Right atrium auricular region (tissue), 2 donors: ENCODE data around the gene METTL27. TPM values are rescaled to one million over a fixed set of nuclear protein-coding genes. Genes with fewer than 3 reads are reported as not detected.
"Not testable (repeated sequence)": the region's sequence is repeated elsewhere in the genome, so short reads cannot be mapped to it uniquely, and the experiment has no call there.

Experiments
- DNase-seq: peaks from one replicate; pipeline ENCODE4 v3.0.0-alpha.2; 2019; ENCODE audit warnings: low spot score
- H3K27ac ChIP-seq, 2 donors: fragments of 200-600 bp; sonication (generic); 1 replicate in 1 of 2; 2 replicates in 1 of 2; pipeline ENCODE4 v1.5.1; 2016 to 2019
- H3K27me3 ChIP-seq, 2 donors: fragments of 200-600 bp; sonication (generic); one replicate each; pipeline versions ENCODE4 v1.5.1 to v1.6.0; 2017 to 2019
- H3K36me3 ChIP-seq: fragments of 200-600 bp; sonication (generic); one replicate; pipeline ENCODE4 v1.5.1; 2016
- H3K4me1 ChIP-seq, 2 donors: fragments of 200-600 bp; sonication (generic); one replicate each; pipeline versions ENCODE4 v1.5.1 to v1.6.0; 2017 to 2019
- H3K4me3 ChIP-seq, 2 donors: fragments of 200-600 bp; sonication (generic); 1 replicate in 1 of 2; 2 replicates in 1 of 2; pipeline ENCODE4 v1.5.1; 2017 to 2019; ENCODE audit warnings: mild to moderate bottlenecking in 1 of 2, moderate library complexity in 1 of 2
- H3K9me3 ChIP-seq, 2 donors: fragments of 200-600 bp; sonication (generic); one replicate each; pipeline ENCODE4 v1.5.1; 2019
- total RNA-seq, 2 donors: library from RNA; depleted of rRNA; stranded (reverse); fragments of >200 nt; gene quantifications; one replicate each; pipeline ENCODE4 v1.1.0, GENCODE V29; 2016
- TF ChIP-seq, protein P1 (sequence below), 2 donors: fragments of 200-600 bp; sonication (generic); IDR thresholded peaks; one replicate each; pipeline ENCODE4 v1.5.1; 2019; ENCODE audit warnings: antibody characterized with exemption in 2 of 2

The METTL27 gene
- total RNA-seq, 2 donors from 2014 or later, result 0.39 TPM; not detected in 1

DNA sequence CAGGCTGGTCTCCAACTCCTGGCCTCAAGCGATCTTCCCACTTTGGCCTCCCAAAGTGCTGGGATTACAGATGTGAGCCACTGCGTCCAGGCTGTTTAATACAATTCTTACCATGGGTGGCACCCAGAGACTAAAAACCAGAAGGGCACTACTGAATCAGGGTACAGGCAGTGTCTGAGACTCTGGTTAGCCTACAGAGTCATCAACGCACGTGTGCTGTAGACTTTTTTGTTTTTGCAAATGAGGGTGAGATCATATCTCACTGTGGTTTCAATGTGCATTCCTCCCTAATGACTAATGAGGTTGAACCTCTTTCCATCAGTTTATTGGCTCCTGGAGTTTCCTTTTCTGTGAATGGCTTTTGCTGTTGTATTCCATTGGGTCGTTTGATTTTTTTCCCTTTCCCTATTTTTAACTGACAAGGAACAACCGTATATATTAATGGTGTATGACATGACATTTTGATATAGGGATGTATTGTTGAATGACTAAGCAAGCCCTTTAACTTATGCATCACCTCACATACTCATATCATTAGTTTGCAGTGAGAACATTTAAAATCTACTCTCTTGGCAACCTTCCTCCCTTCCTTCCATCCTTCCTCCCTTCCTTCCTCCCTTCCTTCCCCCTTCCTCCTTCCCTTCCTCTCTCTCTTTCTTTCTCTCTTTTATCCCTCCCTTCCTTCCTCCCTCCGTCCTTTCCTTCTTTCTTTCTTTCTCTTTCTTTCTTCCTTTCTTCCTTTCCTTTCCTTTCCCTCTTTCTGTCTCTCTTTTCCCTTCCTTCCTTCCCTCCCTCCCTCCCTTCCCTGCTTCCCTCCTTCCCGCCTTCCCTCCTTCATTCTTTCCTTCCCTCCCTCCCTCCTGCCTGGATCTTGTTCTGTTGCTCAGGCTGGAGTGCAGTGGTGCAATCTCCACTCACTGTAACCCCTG is 9.4 kb upstream of the METTL27 start:
- no peaks in the 10 kb centered on the region for H3K9me3 ChIP-seq
- no peaks in the 10 kb centered on the region for H3K36me3 ChIP-seq
- TF ChIP-seq, protein P1, sequence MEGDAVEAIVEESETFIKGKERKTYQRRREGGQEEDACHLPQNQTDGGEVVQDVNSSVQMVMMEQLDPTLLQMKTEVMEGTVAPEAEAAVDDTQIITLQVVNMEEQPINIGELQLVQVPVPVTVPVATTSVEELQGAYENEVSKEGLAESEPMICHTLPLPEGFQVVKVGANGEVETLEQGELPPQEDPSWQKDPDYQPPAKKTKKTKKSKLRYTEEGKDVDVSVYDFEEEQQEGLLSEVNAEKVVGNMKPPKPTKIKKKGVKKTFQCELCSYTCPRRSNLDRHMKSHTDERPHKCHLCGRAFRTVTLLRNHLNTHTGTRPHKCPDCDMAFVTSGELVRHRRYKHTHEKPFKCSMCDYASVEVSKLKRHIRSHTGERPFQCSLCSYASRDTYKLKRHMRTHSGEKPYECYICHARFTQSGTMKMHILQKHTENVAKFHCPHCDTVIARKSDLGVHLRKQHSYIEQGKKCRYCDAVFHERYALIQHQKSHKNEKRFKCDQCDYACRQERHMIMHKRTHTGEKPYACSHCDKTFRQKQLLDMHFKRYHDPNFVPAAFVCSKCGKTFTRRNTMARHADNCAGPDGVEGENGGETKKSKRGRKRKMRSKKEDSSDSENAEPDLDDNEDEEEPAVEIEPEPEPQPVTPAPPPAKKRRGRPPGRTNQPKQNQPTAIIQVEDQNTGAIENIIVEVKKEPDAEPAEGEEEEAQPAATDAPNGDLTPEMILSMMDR (IDR thresholded peaks at IDR 0.05), result no peak
- no peaks in the 10 kb centered on the region for H3K27me3 ChIP-seq
- no peak overlapping the region for H3K4me3 ChIP-seq
- no peak for DNase-seq
- H3K4me1 ChIP-seq, result peaks cover 0 to 26% of the 10 kb centered on the region in 2 donors
- peak overlapping the region; percentile 61 to 78 for H3K27ac ChIP-seq

DNA sequence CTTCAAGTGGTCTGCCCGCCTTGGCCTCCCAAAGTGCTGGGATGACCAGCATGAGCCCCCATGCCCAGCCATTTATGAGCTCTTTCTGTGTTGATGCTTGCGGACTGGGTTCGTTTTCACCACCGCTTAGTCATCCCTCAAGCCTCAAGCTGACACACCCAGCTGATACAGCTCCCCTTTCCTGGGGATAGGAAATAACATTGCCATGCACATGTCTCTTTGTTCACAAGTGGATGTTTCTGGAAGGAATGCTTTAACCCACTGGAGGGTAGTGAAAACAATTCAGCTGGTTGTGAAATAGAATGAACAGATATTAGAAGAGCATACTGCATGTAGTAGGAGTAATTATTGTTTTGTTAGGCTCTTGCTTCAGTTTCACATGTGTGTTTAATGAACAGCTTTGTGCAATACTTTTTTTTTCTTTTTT is 8.5 kb upstream of the METTL27 start:
- no peak overlapping the region for H3K4me3 ChIP-seq
- H3K36me3 ChIP-seq, result no peaks in the 10 kb centered on the region
- no peaks in the 10 kb centered on the region for H3K9me3 ChIP-seq
- H3K4me1 ChIP-seq, result peaks cover 0 to 23% of the 10 kb centered on the region in 2 donors
- DNase-seq, result peak; percentile 81
- H3K27me3 ChIP-seq, result no peaks in the 10 kb centered on the region
- TF ChIP-seq, protein P1 (IDR thresholded peaks at IDR 0.05), result no peak
- H3K27ac ChIP-seq, result peak overlapping the region; percentile 61 to 78

DNA sequence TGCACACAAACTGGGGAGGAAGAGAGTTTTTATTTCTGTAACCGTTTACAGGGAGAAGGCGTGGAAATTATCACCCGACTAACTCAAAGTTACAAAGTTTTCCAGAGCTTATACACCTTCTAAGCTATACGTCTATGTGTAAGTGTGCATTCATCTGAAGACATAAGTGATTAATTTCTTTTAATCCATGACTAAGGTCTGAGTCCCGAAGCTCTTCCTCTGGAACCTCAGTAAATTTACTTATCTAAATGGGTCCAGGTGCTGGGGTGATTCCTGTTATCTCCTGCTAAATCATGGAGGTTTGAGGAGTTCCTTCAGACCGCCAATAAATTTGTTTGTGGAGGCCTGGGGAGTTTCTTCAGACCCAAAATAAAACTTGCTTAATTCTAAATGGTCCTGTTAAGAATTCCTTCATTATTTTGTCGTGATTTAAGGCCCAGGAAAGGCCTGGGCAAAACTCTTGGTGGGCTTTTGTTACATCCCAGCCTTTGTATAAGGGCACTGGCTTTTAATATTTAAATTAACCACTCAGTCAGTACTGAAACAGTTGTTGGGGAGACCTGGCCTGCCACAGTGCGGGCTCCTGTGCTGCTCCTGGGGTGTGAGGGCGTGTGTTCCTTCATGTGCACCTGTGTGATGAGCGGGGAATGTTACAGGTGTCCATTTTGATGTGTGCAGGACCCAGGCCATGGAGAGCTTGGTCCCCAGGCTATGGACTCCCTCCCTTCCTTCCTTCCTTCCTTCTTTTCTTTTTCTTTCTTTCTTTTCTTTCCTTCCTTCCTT is 5.8 kb upstream of the METTL27 start:
- Histone ChIP-seq H3K9me3 (no peaks in the 10 kb centered on the region), H3K36me3 (no peaks in the 10 kb centered on the region), H3K4me3 (no peak overlapping the region), H3K27ac (no peak overlapping the region), H3K4me1 (peaks cover 0 to 16% of the 10 kb centered on the region in 2 donors), H3K27me3 (no peaks in the 10 kb centered on the region)
- TF ChIP-seq, protein P1 (IDR thresholded peaks at IDR 0.05), result no peak
- no peak for DNase-seq

DNA sequence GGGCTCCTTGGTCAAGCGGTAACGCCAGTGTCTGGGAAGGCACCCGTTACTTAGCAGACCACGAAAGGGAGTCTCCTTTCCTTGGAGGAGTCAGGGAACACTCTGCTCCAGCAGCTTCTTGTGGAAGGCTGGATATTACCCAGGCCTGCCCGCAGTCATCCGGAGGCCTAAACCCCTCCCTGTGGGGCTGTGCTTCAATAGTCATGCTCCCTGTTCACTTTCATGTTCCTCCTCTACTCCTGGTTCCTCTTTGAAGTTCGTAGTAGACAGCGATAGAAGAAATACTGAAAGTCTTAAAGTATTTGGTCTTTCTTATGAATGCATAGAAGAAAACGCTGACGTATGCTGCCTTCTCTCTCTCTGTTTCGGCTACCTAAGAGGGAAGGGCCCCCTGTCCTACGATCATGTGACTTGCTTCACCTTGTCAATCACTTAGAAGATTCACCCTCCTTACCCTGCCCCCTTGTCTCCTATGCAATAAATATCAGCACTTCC is 3.4 kb upstream of the METTL27 start:
- H3K9me3 ChIP-seq, H3K27me3 ChIP-seq, H3K27ac ChIP-seq, H3K36me3 ChIP-seq, DNase-seq, H3K4me3 ChIP-seq: not testable (repeated sequence)
- H3K4me1 ChIP-seq, result peaks cover 0 to 17% of the 10 kb centered on the region in 2 donors

DNA sequence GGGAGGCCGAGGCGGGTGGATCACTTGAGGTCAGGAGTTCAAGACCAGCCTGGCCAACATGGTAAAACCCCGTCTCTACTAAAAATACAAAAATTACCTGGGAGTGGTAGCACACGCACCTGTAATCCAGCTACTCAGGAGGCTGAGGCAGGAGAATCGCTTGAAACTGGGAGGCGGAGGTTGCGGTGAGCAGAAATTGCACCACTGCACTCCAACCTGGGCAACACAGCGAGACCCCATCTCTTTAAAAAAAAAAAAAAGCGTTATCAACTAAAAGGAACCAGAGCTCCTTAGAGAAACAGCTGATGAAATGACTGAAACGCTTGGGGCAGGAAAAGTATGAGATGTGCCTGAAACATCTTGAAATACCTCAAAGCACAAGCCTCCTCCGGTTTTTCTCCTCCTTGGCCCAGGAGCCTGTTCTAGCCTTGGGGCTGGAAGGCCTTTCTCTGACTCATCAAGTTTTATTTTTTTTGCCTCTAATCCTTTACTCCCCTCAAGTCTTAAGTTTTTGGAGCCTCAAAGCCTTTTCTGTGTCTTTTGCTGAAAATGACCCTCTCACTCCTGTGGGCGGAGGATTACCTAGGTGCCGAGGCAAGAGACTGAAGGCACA is 2.6 kb upstream of the METTL27 start:
- Histone ChIP-seq H3K36me3 (no peaks in the 10 kb centered on the region), H3K9me3 (no peaks in the 10 kb centered on the region), H3K27me3 (no peaks in the 10 kb centered on the region), H3K4me1 (peaks cover 0 to 11% of the 10 kb centered on the region in 2 donors), H3K4me3 (no peak overlapping the region), H3K27ac (no peak overlapping the region)
- TF ChIP-seq, protein P1 (IDR thresholded peaks at IDR 0.05), result no peak
- DNase-seq, result no peak
